K562 (cell line): Measurements from ENCODE around the gene CPED1. TPM values are rescaled to one million over a fixed set of nuclear protein-coding genes. Genes with fewer than 3 reads are reported as not detected.

ENCODE experiments used
- ATAC-seq: fragments of 200-7000 bp; cut with Tn5 transposase; 3 replicates; pipeline ENCODE4 v1.9.1; 2020; ENCODE audit warnings: moderate library complexity
- BruUV-seq: library from RNA; stranded (reverse); fragments of 400-500 nt; replicated peaks from 2 replicates; lab custom pipeline; 2021; lab: Mats Ljungman, UMichigan
- CTCF ChIA-PET: fragments of 300-600 bp; formaldehyde crosslinking; extraction: SDS; loops from one replicate; lab custom pipeline; 2021; ENCODE audit warnings: low intra/inter-chr PET ratio; lab: Yijun Ruan, JAX
- POLR2A ChIA-PET: fragments of 300-600, 350-650 bp; sonication (Branson Sonifier 250); formaldehyde crosslinking; extraction: SDS; loops from one replicate; lab custom pipeline; 2021; ENCODE audit warnings: antibody characterized with exemption, inconsistent platforms; lab: Yijun Ruan, JAX
- DNase-seq, 4 experiments: peaks; one replicate each; pipeline versions ENCODE4 v3.0.0 to v3.0.0-alpha.2; 2011 to 2018; ENCODE audit warnings: low spot score in 3 of 4, mixed read lengths in 3 of 4; ENCODE audit errors: extremely low read depth in 1 of 4
- FAIRE-seq: peaks from 2 replicates; lab custom pipeline; 2011; peaks lifted over from hg19 to GRCh38; lab: Jason Lieb, UNC
- H2AFZ ChIP-seq: 2 replicates; pipeline ENCODE4 v1.6.0; 2011; ENCODE audit warnings: low read depth, low read length, control low read depth, inconsistent platforms
- H3K27ac ChIP-seq: fragments of 200-600 bp; 3 replicates; pipeline ENCODE4 v1.8.0; 2011; ENCODE audit warnings: low read depth, mild to moderate bottlenecking, control low read depth, inconsistent platforms, low read length, moderate library complexity, mixed read lengths; ENCODE audit errors: extremely low read depth
- H3K27me3 ChIP-seq, 2 experiments: fragments of 300-600 bp in 1 of 2; 2 replicates in 1 of 2; 3 replicates in 1 of 2; pipeline versions ENCODE4 v1.6.0 to v1.8.0; 2011; ENCODE audit warnings: inconsistent platforms in 2 of 2, low read length in 2 of 2, mild to moderate bottlenecking in 1 of 2, mixed read lengths in 1 of 2, moderate library complexity in 1 of 2; ENCODE audit not compliant: control insufficient read depth in 2 of 2, insufficient read depth in 2 of 2
- H3K36me3 ChIP-seq: fragments of 300-600 bp; 3 replicates; pipeline ENCODE4 v1.8.0; 2011; ENCODE audit warnings: mild to moderate bottlenecking, low read length, inconsistent platforms; ENCODE audit not compliant: control insufficient read depth, insufficient read depth
- H3K4me1 ChIP-seq, 2 experiments: fragments of 200-600 bp in 1 of 2; replicated peaks in 1 of 2; 2 replicates in 1 of 2; 3 replicates in 1 of 2; pipeline versions ENCODE4 v1.5.1 to v1.8.0; 2011; ENCODE audit warnings: inconsistent platforms in 2 of 2, low read length in 2 of 2, mild to moderate bottlenecking in 1 of 2, mixed read lengths in 1 of 2, moderate library complexity in 1 of 2; ENCODE audit not compliant: control insufficient read depth in 2 of 2, insufficient read depth in 2 of 2
- H3K4me2 ChIP-seq: 2 replicates; pipeline ENCODE4 v1.6.1; 2011; ENCODE audit warnings: low read length, control low read depth, inconsistent platforms, mixed read lengths; ENCODE audit not compliant: insufficient read depth
- H3K4me3 ChIP-seq: fragments of 200-600 bp; sonication (generic), shearing (Covaris generic); 2 replicates; pipeline ENCODE4 v1.5.1; 2016; ENCODE audit warnings: control low read depth, inconsistent platforms
- H3K79me2 ChIP-seq: fragments of 200-600 bp; 3 replicates; pipeline ENCODE4 v1.8.0; 2011; ENCODE audit warnings: low read length, inconsistent platforms; ENCODE audit not compliant: control insufficient read depth, insufficient read depth
- H3K9ac ChIP-seq, 2 experiments: 2 replicates each; pipeline versions ENCODE4 v1.6.0 to v1.6.1; 2011; ENCODE audit warnings: low read depth in 2 of 2, low read length in 2 of 2, control low read depth in 1 of 2, inconsistent platforms in 1 of 2, mild to moderate bottlenecking in 1 of 2, mixed read lengths in 1 of 2; ENCODE audit not compliant: insufficient read depth in 1 of 2
- H3K9me1 ChIP-seq: one replicate; pipeline ENCODE4 v1.6.0; 2011; ENCODE audit warnings: inconsistent platforms, mild to moderate bottlenecking, low read length, moderate library complexity; ENCODE audit not compliant: control insufficient read depth, insufficient read depth
- H3K9me3 ChIP-seq: replicated peaks from 2 replicates; pipeline ENCODE4 v1.5.1; 2011; ENCODE audit warnings: low read depth, low read length, inconsistent platforms; ENCODE audit not compliant: control insufficient read depth, insufficient read depth
- H4K20me1 ChIP-seq: replicated peaks from 2 replicates; pipeline ENCODE4 v1.6.1; 2011; ENCODE audit warnings: low read length, inconsistent platforms, mixed read lengths; ENCODE audit not compliant: control insufficient read depth, insufficient read depth
- GATAD2A ChIP-seq: fragments of 450-650 bp; IDR thresholded peaks from 2 replicates; pipeline ENCODE4 v1.6.1; 2017
- LEF1 ChIP-seq: fragments of 450-650 bp; IDR thresholded peaks from 2 replicates; pipeline ENCODE4 v1.6.1; 2016; ENCODE audit warnings: mild to moderate bottlenecking
- PREB ChIP-seq: sonication (generic); formaldehyde crosslinking; IDR thresholded peaks from 2 replicates; pipeline ENCODE4 v1.8.1; 2023; ENCODE audit warnings: mild to moderate bottlenecking, missing genetic modification reagents
- SPI1 ChIP-seq: IDR thresholded peaks from 2 replicates; pipeline ENCODE4 v1.6.1; 2011; ENCODE audit warnings: low read depth, low read length, control low read depth, borderline replicate concordance
- ZNF449 ChIP-seq: fragments of 250-450 bp; sonication (Bioruptor Pico); IDR thresholded peaks from 2 replicates; pipeline ENCODE4 v1.8.0; 2022; ENCODE audit warnings: moderate library complexity, mild to moderate bottlenecking, inconsistent platforms
- ZNF507 ChIP-seq: conservative IDR thresholded peaks from 2 replicates; pipeline ENCODE4 v1.6.1; 2017; ENCODE audit warnings: missing genetic modification characterization, missing compliant biosample characterization
- WGBS: fragments of 100-300 bp; shearing (Covaris generic); methylation state at CpG from one replicate; pipeline ENCODE4 v1.1.6; 2016; ENCODE audit warnings: low coverage, mixed read lengths; ENCODE audit not compliant: insufficient coverage; ENCODE audit errors: missing lambda C conversion rate; 5-methylcytosine and 5-hydroxymethylcytosine counted together
- in situ Hi-C: fragments of 300-500 bp; cut with MboI; formaldehyde crosslinking; loops from 4 replicates; pipeline ENCODE4 v1.15.0; 2018; ENCODE audit warnings: inconsistent platforms, mixed read lengths
- intact Hi-C: fragments of 100-400 bp; cut with micrococcal nuclease; formaldehyde crosslinking; loops from 2 replicates; pipeline ENCODE4 v1.14.2; 2022
- polyA plus RNA-seq, 8 experiments: library from polyadenylated mRNA; depleted of rRNA in 4 of 8; stranded (reverse) in 5 of 8; unstranded in 3 of 8; fragments of >200 nt; fragmentation: Nextera tagmentation in 2 of 8; fragmentation: Illumina TruSeq in 1 of 8; extraction: Ambion mirVana in 2 of 8; extraction: Trizol in 1 of 8; gene quantifications; 2 replicates each; pipeline versions ENCODE4 v1.2.1 to v1.2.3, GENCODE V29; 2011 to 2014; ENCODE audit warnings: inconsistent platforms in 1 of 8, missing spikeins in 1 of 8
- total RNA-seq, 7 experiments: library from RNA; depleted of rRNA in 6 of 7; stranded (reverse); fragments of >200 nt in 6 of 7; fragmentation: Illumina TruSeq in 2 of 7; extraction: Trizol in 2 of 7; gene quantifications; 2 replicates each; pipeline versions ENCODE4 v1.2.1 to v1.2.3, GENCODE V29; 2011 to 2021; ENCODE audit warnings: low replicate concordance in 1 of 7
- TF ChIP-seq, protein P1 (sequence below): sonication (generic); formaldehyde crosslinking; IDR thresholded peaks from 2 replicates; pipeline ENCODE4 v1.8.0; 2022; ENCODE audit warnings: mild to moderate bottlenecking, low read depth, missing genetic modification reagents
- TF ChIP-seq, protein P2 (sequence below), 2 experiments: fragments of 450-650 bp; IDR thresholded peaks; 2 replicates each; pipeline ENCODE4 v1.6.1; 2016; ENCODE audit warnings: mild to moderate bottlenecking in 2 of 2, borderline replicate concordance in 1 of 2, low read depth in 1 of 2, moderate library complexity in 1 of 2

Gene CPED1
- total and polyA plus RNA-seq, 9 of the 15 experiments (the other 6 are each of a cell fraction or from before 2014, with no cell fraction given), result 195 to 393 (median 290) TPM

- WGBS, result 18% methylated on average over 2 of the region's 2 CpGs
- FAIRE-seq (no peak), ATAC-seq (0 out of 3 replicates have a peak, but pooled peaks have one; percentile 0), DNase-seq (no peak)
- intact Hi-C loops (no loop called here), in situ Hi-C loops (loop anchor here (5.0 kb wide), 1 partner anchor 78 kb away; no protein-coding TSS in a partner anchor)
- Histone ChIP-seq H3K79me2 (peaks cover 100% of the 10 kb centered on the region), H3K4me1 (peaks cover 23 to 71% of the 10 kb centered on the region in 2 experiments), H4K20me1 (no peaks in the 10 kb centered on the region), H3K9me1 (no peaks in the 10 kb centered on the region), H3K36me3 (peaks cover 94% of the 10 kb centered on the region), H3K9ac (peak overlapping the region in 1 of 2 experiments; percentile 62; a peak in 2 of 4 replicates), H3K27me3 (no peaks in the 10 kb centered on the region), H3K4me3 (peak overlapping the region; percentile 19; the same call in 1 of the 2 replicates), H3K4me2 (peak overlapping the region; percentile 76), H2AFZ (no peak overlapping the region), H3K27ac (peak overlapping the region; percentile 65), H3K9me3 (no peaks in the 10 kb centered on the region)
- no TSS peak for BruUV-seq
- ChIA-PET CTCF (no interaction called here), POLR2A (interaction anchor here (0.7 to 6.3 kb wide), 9 partner anchors 8 to 82 kb away, joined by 3 to 56 read pairs (median 6); partner anchors contain the start of gene CPED1)
- no peak for TF ChIP-seq PREB (CRISPR knock-in tag)
- TF ChIP-seq, protein P1, sequence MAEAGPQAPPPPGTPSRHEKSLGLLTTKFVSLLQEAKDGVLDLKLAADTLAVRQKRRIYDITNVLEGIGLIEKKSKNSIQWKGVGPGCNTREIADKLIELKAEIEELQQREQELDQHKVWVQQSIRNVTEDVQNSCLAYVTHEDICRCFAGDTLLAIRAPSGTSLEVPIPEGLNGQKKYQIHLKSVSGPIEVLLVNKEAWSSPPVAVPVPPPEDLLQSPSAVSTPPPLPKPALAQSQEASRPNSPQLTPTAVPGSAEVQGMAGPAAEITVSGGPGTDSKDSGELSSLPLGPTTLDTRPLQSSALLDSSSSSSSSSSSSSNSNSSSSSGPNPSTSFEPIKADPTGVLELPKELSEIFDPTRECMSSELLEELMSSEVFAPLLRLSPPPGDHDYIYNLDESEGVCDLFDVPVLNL (CRISPR knock-in tag), result no peak
- no peak for TF ChIP-seq LEF1
- TF ChIP-seq GATAD2A, result no peak
- TF ChIP-seq SPI1, result peak; percentile 97
- TF ChIP-seq, protein P2, sequence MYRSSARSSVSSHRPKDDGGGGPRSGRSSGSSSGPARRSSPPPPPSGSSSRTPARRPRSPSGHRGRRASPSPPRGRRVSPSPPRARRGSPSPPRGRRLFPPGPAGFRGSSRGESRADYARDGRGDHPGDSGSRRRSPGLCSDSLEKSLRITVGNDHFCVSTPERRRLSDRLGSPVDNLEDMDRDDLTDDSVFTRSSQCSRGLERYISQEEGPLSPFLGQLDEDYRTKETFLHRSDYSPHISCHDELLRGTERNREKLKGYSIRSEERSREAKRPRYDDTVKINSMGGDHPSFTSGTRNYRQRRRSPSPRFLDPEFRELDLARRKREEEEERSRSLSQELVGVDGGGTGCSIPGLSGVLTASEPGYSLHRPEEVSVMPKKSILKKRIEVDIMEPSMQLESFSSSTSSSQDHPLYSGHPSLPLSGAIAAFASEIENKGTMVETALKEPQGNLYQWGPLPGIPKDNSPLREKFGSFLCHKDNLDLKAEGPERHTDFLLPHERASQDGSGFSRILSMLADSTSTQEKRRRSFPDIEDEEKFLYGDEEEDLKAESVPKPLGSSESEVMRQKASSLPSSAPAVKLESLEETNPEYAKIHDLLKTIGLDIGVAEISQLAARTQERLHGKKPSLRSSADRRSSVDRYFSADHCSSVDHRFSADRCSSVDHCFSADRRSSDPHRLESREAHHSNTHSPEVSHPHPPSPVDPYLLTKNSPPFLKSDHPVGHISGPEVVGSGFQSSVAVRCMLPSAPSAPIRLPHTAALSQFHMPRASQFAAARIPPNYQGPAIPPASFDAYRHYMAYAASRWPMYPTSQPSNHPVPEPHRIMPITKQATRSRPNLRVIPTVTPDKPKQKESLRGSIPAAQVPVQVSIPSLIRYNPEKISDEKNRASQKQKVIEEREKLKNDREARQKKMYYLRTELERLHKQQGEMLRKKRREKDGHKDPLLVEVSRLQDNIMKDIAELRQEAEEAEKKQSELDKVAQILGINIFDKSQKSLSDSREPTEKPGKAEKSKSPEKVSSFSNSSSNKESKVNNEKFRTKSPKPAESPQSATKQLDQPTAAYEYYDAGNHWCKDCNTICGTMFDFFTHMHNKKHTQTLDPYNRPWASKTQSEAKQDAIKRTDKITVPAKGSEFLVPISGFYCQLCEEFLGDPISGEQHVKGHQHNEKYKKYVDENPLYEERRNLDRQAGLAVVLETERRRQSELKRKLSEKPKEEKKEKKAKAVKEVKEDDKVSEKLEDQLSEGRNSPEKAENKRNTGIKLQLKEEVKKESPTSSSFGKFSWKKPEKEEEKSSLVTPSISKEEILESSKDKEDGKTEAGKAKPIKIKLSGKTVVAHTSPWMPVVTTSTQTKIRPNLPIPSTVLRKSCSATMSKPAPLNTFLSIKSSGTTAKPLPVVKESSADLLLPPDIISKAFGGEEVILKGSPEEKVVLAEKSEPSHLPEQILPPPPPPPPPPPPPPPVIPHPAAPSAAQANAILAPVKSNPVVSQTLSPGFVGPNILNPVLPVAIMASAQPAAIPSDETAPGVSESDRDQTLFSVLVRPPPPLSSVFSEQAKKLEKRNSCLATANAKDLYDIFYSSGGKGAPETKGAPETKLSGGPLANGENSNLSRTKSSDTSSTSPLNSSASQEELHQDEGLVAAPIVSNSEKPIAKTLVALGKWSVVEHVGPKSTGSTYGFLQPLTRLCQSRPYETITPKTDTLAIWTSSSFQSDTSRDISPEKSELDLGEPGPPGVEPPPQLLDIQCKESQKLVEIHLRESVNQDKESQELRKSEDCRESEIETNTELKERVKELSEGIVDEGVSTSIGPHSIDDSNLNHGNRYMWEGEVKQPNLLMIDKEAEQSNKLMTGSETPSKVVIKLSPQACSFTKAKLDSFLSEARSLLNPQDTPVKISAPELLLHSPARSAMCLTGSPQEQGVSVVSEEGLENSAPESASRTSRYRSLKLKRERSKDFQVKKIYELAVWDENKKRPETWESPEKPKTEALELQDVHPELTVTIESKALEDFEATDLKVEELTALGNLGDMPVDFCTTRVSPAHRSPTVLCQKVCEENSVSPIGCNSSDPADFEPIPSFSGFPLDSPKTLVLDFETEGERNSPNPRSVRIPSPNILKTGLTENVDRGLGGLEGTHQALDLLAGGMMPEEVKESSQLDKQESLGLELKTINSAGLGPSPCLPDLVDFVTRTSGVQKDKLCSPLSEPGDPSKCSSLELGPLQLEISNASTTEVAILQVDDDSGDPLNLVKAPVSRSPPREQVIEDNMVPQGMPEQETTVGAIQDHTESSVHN (IDR thresholded peaks at IDR 0.05; ENCODE audit: borderline replicate concordance in 1 of 2, low read depth in 1 of 2), result no peak
- TF ChIP-seq ZNF507 (tag), result no peak
- TF ChIP-seq ZNF449 (CRISPR knock-in tag), result no peak
These were observed 10.6 kb downstream of the CPED1 start for GRCh38 chr7:120998996-120999565.
